ENCODE results near the gene MBOAT1. TPM values are rescaled to one million over a fixed set of nuclear protein-coding genes. Genes with fewer than 3 reads are reported as not detected.

The MBOAT1 gene
- total RNA-seq, 2 donors from 2014 or later: 4.6 to 10.1 TPM

- intact Hi-C loops (cut with DNase I): no loop called here
- TF ChIP-seq POLR2A (IDR thresholded peaks at IDR 0.05): no peak
- TF ChIP-seq, protein P1, sequence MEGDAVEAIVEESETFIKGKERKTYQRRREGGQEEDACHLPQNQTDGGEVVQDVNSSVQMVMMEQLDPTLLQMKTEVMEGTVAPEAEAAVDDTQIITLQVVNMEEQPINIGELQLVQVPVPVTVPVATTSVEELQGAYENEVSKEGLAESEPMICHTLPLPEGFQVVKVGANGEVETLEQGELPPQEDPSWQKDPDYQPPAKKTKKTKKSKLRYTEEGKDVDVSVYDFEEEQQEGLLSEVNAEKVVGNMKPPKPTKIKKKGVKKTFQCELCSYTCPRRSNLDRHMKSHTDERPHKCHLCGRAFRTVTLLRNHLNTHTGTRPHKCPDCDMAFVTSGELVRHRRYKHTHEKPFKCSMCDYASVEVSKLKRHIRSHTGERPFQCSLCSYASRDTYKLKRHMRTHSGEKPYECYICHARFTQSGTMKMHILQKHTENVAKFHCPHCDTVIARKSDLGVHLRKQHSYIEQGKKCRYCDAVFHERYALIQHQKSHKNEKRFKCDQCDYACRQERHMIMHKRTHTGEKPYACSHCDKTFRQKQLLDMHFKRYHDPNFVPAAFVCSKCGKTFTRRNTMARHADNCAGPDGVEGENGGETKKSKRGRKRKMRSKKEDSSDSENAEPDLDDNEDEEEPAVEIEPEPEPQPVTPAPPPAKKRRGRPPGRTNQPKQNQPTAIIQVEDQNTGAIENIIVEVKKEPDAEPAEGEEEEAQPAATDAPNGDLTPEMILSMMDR (IDR thresholded peaks at IDR 0.05): no peak
Observed at GRCh38 chr6:20217891-20218290, 5.6 kb upstream of the MBOAT1 start.

DNA sequence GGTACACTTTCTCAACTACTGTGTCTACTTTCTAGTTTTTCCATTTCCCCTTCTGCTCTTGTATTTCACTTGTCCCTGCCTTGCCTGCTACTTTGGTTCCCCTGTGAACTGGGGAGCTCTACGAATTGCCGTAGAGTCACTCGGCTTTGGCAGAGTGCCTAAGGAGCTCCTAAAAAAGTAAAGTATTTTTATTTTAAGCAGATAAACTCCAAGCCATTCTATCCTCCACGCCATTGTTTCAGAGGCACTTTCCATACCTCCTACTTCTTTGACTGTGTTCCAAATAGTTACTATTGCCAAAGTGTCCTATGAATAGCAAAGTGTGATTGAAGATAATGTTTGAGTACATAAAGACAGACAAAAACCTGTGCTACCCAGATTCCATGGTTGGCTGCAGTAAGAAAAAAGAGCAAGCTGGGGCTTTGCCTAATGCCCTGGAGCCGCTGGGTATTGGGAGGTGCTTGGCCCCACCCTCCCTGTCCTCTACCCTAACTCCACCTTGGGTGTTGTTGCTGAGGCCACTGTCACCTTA is 5.1 kb upstream of the MBOAT1 start:
- intact Hi-C loops (cut with DNase I): no loop called here
- Histone ChIP-seq H3K4me1 (peaks cover 10% of the 10 kb centered on the region), H3K36me3 (replicated peaks in 1 of 2; ENCODE audit: insufficient read depth in 1 of 2, low read depth in 2 of 2) (no peaks in the 10 kb centered on the region), H3K27me3 (no peaks in the 10 kb centered on the region), H3K4me3 (no peak overlapping the region), H3K27ac (no peak overlapping the region), H3K9me3 (no peaks in the 10 kb centered on the region)
- no peak for ATAC-seq
- WGBS, 2 donors: 45 to 65% methylated on average over 5 of the region's 5 CpGs
- TF ChIP-seq, protein P1 (IDR thresholded peaks at IDR 0.05): no peak
- no peak for TF ChIP-seq POLR2A (IDR thresholded peaks at IDR 0.05)
- DNase-seq: peak in 2 of 4 donors; percentile 12 to 16

More at GRCh38 chr6:20217891-20218290, 5.6 kb upstream of the MBOAT1 start:
- Histone ChIP-seq H3K4me3 (no peak overlapping the region), H3K27me3 (no peaks in the 10 kb centered on the region), H3K4me1 (peaks cover 9% of the 10 kb centered on the region), H3K9me3 (no peaks in the 10 kb centered on the region), H3K36me3 (replicated peaks in 1 of 2; ENCODE audit: insufficient read depth in 1 of 2, low read depth in 2 of 2) (no peaks in the 10 kb centered on the region), H3K27ac (no peak overlapping the region)
- ATAC-seq (no peak), DNase-seq (no peak)
- WGBS, 2 donors: 87 to 94% methylated on average over 2 of the region's 2 CpGs

GRCh38 chr6:20215310-20215709 is 3.0 kb upstream of the MBOAT1 start:
- TF ChIP-seq POLR2A (IDR thresholded peaks at IDR 0.05): no peak
- TF ChIP-seq, protein P1 (IDR thresholded peaks at IDR 0.05): no peak
- peaks cover 22% of the 10 kb centered on the region for H3K4me1 ChIP-seq
- H3K27ac ChIP-seq: no peak overlapping the region
- no peak overlapping the region for H3K4me3 ChIP-seq
- intact Hi-C loops (cut with DNase I): no loop called here
- no peak for DNase-seq
- H3K27me3 ChIP-seq: no peaks in the 10 kb centered on the region
- no peaks in the 10 kb centered on the region for H3K9me3 ChIP-seq
- ATAC-seq: no peak
- H3K36me3 ChIP-seq (replicated peaks in 1 of 2; ENCODE audit: insufficient read depth in 1 of 2, low read depth in 2 of 2): no peaks in the 10 kb centered on the region

DNA sequence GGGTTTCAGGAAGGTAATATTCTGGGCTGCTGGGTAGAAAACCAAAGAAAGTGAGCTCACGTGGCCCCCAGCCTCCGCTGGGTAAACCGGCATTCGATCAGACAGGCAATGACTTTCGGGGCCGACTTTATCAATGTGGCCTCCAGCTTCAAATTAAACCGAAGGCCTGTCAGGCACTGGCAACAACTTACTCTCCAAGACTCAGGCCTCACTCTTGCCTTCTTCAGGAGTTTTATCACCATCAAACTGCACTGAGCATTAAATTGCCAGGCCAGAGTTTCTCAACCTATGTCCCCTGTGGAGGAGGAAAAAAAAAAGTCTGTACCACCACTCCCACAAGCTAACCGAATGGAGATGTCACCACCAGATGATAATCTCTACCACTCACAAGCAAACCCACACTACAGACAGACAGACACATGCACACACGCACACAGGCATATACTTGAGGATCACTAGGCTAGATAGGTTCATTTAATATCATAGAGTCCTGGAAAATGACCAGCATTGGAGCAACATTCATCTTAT is 1.1 kb upstream of the MBOAT1 start:
- WGBS, 2 donors: 16 to 30% methylated on average over 9 of the region's 9 CpGs
- DNase-seq (peak in 1 of 4 donors; percentile 19), ATAC-seq (no peak)
- Histone ChIP-seq H3K4me1 (peaks cover 22% of the 10 kb centered on the region), H3K36me3 (replicated peaks in 1 of 2; ENCODE audit: insufficient read depth in 1 of 2, low read depth in 2 of 2) (no peaks in the 10 kb centered on the region), H3K9me3 (no peaks in the 10 kb centered on the region), H3K27me3 (no peaks in the 10 kb centered on the region), H3K27ac (peak overlapping the region; percentile 78 to 94 (median 90)), H3K4me3 (no peak overlapping the region)
- intact Hi-C loops (cut with DNase I): no loop called here
- no peak for TF ChIP-seq POLR2A (IDR thresholded peaks at IDR 0.05)
- TF ChIP-seq, protein P1 (IDR thresholded peaks at IDR 0.05): no peak

- H3K27ac ChIP-seq: peak overlapping the region; percentile 78 to 94 (median 90)
- no peaks in the 10 kb centered on the region for H3K9me3 ChIP-seq
- WGBS, 2 donors: 0 to 2% methylated on average over 19 to 37 of the region's 37 CpGs
- H3K4me3 ChIP-seq: peak overlapping the region; percentile 47 to 76
- intact Hi-C loops (cut with DNase I): no loop called here
- peaks cover 29% of the 10 kb centered on the region for H3K4me1 ChIP-seq
- DNase-seq: peak in 3 of 4 donors; percentile 42 to 62 (median 49)
- no peaks in the 10 kb centered on the region for H3K27me3 ChIP-seq
- ATAC-seq: peak; percentile 38
- no peaks in the 10 kb centered on the region for H3K36me3 ChIP-seq (replicated peaks in 1 of 2; ENCODE audit: insufficient read depth in 1 of 2, low read depth in 2 of 2)
- TF ChIP-seq, protein P1 (IDR thresholded peaks at IDR 0.05): no peak
- TF ChIP-seq POLR2A (IDR thresholded peaks at IDR 0.05): no peak
Observed at GRCh38 chr6:20211941-20212391, 303 bp downstream of the MBOAT1 start.
